ACHN (cell line): ENCODE data around the gene IFNLR1.

Experiments
- DNase-seq: peaks from one replicate; pipeline ENCODE4 v3.0.0-alpha.2; 2015
- in situ Hi-C: cut with HindIII; loops from 2 replicates; pipeline ENCODE4 v1.10.0; 2017; ENCODE audit warnings: low sequenced_read_pairs, low pct_ligation_motif_present, low pct_unique_long_range_greater_than_20kb

The IFNLR1 gene

DNA sequence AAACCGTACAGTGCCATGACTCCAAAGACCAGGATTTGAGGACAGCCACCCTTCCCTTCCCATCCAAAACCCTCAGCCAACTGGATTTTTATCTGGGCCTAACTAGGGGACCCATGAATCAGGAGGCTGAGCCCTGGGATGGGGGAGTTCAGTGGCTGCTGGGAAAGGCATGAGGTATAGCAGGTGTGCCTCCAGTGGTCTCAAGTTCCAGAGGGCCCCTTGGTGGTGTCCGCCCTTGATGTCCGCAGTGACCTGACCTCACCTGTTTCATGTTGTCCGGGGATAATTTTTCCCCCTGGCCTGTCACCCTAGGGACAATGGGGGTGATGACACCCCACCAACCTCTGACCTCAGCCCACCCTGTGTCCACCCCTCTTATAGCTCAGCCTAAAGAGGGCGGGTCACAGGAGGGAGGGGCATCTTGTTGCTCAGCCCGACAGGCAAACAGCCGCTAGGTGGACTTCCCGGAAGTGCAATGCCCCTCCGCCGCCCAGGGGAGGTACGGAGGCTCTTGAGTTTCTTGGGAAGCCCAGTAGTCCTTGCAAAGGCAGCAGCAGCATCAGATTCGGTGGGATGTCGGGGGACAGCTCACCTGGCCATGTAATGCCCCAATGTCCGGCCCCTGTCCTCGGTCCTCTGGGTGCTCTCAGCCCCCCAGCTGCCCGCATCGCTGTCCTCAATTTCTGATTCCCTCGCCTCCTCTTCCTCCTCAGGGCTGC lies 30.4 kb downstream of the IFNLR1 start:
- no peak for DNase-seq
- in situ Hi-C loops = no loop called here

DNA sequence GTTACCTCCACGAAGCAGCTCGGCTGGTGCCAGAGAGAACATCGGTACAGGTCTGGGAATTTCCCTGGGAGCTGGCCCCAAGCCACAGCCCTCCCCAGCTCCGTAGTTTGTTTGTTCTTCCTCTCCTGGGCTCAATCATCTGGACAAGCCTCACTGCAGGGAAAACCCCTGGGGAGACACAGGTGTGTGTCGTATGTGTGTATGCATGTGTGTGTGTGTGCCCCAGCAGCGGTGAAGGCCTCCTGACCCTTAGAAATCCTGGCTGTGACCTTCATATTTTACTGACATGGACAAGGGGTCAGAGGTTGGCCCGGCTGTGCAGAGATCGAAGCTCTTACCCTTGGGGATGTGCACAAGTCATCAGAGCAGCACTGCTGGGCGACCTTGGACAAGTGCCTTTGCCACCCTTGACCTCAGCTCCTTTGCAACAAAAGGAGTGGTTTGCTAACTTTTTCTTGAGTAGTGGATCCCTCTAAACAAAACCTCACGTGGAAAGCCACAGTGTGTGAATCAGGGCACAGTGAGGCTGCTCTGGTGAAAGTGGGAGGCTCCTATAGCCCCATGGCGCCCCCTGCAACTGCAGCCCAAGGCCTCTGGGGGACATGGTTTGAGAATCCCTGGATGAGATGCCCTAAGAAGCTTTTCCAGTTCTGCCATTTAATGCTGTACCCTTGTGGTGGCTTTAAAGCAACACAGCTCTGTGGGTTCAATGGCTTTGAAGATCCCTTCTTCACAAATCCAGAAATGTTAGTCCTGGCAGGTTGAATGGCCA lies 31.9 kb downstream of the IFNLR1 start:
- in situ Hi-C loops = no loop called here
- peak; percentile 18 for DNase-seq

DNA sequence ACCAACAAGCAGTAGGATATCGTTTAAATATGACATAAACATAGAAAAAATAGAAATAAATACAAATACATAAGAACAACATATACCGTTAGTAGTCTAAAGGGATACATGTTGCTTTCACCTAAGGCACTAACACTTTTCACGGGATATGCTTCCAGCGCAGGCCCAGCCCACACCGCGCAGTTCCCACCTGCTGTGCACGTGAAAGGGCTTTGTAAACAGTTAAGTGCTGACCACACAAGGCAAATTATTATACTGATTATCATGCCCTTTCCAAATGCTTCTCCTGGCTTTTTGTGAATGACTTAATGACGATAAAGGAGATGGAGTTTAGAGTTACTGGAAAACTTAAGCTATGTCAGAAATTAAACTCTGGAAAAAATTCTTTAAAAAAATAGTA lies 32.9 kb downstream of the IFNLR1 start:
- DNase-seq = no peak
- in situ Hi-C loops = no loop called here

DNA sequence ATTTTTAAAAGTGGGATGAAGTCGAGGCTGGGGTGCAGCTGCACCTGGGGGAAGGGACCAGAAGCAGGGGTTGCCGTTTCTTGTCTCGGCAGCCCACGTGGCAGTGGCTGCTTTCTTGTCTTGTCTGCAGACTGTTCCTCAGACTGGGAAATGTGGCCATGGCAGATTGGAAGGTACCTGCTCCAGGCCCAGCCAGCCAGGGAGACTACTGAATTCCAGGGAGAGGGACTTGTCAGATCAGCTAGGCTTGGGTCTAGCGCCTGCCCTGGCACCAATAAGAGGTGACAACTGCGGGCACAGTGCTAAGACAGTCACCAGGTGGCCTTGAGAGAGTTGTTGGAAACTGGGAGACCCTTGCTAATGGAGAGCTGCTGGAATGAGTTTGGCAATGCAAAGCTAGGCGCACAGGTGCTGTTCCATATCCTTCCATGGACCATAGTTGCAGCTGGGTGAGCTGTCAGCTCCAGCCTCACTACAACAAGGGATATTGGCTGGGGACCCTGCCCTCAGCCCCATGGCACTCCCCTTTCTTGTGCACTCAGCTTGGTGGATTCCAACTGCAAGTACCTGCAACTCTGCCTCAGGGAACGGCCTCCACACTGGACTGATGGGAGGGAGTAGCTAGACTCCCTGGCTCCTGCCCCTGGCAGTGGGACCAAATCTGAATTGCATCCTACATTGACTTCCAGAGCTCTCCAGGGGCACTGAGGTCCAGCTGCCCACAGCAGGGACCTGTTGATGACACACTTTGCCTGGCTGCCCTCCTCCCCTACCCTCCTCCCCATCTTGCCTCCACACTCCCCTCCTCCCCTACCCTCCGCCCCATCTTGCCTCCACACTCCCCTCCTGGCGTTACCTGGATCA lies 34.2 kb downstream of the IFNLR1 start:
- DNase-seq = no peak
- in situ Hi-C loops = no loop called here

DNA sequence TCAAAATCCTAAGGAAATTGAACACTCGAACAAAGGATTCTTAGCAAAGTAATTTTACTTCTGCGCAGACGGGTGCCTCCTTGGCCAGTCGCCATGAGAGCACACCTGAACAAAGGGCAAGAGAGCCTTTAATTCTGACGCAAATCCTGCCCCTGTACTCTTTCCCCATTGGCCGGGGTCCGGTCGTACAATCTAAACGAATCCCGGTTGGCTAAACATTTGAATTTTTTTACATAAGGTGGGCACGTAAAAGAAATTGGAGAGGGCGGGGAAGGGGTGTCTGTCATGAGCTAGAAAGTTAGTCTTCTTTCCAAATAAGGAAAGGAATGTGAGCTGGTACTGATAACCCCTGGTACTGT lies 35.9 kb downstream of the IFNLR1 start:
- in situ Hi-C loops = no loop called here
- no peak for DNase-seq

DNA sequence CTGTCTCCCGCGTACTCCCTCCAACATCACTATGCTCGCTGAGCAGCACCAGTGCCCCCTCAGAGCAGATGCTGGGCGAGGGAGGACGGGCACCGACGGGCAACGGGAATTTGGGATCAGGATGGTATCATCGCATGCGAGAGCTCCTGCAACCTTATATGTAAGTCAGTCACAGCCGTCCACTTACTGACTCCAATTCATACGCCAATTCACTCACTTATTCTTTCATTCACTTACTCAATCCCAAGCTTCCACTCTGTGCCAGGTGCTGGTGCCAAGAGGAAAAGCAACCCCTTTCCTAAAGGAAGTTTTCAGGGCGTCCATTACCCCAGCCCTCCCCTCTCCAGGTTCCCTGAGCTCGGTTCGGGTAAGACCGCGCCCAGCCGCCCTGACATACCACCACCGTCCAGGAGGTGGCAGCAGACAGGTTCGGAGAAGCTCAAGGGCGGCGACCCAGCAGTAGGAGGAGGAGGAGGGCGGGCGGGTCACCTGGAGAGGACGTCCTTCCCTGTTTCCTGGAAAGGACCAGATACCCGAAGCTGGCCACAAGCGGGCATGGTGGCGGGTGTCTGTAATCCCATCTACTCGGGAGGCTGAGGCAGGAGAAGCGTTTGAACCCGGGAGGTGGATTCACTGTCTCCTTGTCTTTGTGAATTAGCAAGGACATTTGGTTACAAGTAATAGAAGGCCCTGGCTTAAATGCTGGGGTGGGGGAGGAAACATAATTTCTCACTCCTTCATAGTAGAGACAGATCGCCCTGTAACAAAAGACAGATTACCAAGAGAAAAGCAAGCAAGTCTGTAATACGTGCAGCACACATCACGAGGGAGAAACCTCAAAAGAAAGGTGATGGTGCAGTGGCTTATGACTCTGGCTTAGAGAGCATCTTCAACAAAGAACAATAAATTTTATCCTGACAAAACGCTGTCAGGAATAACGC lies 36.6 kb downstream of the IFNLR1 start:
- in situ Hi-C loops = no loop called here
- DNase-seq = peak; percentile 80

DNA sequence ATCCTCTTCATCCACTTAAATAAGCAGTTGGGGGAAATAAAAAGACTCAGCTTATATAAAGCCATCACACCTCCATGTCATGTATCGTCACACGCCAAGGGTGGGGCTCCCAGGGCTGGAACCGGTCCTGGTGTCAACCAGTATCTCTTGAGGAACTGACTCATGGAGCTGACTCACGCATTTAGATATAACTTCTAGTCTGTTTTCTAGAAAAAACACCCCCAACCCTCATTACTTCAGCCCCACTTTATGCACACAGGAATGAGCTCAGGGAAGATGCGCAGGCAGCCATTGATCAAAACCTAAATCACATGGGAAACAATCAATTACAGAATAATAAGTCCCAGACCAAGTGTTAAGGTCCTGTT lies 37.2 kb downstream of the IFNLR1 start:
- DNase-seq = peak; percentile 57
- in situ Hi-C loops = no loop called here

DNA sequence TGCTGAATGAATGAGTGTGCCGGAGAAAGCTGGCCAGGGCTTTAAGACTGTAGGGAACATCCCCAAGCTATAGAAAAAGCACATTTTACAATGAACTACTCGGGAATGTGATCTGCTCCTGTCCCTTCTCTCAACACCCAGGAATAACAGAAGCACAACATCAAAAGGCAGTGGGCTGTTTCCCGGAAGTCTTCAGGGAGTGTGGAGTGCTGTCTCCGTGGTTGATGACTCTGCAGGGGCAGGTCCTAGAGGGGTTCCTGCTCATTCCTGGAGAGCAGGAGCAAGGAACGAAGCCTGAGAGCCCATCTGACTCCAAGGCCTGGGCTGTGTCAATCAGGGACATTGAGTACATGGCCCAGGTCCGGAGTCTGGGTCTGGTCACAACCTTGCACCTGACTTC lies 39.3 kb downstream of the IFNLR1 start:
- in situ Hi-C loops = no loop called here

DNA sequence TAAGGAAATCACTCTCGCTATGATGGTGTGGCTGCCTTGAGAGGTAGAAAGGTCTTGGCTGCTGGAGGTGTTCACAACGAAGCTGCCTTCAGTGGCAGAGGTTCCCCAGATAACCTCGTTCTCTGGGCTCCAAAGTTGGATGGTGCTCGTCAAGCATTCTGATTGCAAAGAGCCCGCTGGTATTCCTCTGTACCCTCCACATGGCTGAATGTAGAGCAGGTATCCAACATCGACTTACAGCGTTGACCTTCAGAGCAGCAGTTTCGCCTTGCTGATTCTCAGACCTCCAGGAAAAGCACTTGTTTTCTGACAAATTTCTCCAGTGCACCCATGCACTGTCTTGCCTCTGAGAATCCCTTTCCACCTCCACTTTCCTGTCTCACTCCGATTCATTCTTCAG lies 39.9 kb downstream of the IFNLR1 start:
- no peak for DNase-seq
- in situ Hi-C loops = no loop called here

More for the DNA sequence above, 39.3 kb downstream of the IFNLR1 start:
- no peak for DNase-seq

DNA sequence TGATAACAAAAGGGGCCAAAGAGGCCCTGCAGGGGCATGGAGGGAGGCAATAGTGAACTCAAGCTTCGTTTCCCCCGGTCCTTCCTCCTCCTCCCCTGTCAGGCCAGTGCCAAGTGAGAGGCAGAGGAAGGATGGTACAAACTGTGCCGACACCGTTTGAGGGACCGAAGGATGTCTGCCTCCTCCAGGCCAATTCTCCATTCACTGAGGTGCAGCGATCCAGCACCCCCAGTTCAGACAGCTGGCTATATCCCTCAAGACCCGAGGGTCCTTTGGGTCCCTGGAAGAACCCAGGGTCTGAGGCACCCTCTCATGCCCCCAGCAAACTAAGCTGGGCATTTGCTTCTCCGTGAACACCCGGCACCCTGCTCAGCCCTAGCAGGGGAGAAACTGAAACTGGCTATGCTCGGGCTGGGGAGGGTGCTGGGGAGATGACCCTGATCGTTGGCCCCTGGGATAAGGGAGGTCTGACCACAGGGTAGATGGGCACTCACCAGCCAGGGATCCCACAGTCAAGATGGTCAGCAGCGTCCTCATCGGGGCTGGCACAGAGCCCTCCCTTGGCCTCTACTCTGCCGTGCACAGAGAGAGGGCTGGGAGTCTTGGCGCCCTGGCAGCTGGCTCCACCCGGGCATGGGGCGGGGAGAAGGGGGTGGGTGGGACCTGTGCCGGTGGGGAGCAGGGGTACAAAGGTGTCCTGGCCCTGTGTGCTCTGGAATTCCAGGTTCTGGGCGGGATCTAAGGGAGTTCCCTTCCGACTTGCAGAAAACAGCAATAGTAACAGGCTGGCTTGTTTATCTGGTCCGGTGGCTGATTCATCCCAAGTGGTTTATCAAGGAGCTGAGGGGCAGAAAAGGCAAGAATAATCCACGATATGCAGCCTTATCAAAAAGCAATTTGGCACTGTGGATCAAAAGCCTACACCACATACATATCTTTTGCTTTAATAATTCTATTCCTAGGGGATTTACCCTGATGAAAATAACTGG lies 44.2 kb downstream of the IFNLR1 start, which contains the start of gene IL22RA1:
TSS of gene IL22RA1 (minus strand) at position 595 of the 989 bp plus-strand sequence. CDS start at position 537, 58 bp downstream.
- in situ Hi-C loops = no loop called here
- DNase-seq = peak; percentile 35

DNA sequence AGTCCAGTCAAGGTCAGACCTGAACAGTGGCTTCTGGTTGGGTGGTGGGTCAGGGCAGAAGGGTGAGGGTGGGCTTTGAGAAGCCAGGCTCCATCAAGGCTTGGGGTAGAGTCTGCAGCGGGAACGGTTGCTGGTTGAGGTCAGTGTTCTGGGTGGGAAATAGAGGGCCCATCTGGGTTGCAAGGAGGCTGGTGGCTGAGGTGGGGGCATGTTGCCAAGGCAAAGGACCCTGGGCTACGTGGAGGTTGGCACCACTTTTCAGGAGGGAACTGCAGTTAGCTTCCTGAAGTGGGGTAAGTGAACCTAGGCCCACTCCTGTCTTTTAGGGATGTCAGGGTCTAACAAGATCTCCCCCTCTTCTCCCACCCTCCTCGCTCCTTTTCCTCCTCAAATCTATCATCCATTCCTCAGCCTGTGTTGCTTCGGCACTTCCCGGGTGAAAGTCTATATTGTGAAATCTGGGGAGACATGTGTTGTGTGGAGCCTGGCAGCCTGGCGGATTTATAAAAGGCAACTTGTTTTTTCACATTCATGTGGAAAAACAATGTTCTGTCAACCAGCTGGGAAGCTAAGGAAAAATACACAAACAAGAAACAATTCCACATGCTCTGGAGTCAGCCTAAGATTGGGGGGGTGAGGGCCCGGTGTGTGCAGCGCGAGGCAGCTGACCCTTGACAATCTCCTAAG lies 45.6 kb downstream of the IFNLR1 start:
- DNase-seq = no peak
- in situ Hi-C loops = no loop called here

DNA sequence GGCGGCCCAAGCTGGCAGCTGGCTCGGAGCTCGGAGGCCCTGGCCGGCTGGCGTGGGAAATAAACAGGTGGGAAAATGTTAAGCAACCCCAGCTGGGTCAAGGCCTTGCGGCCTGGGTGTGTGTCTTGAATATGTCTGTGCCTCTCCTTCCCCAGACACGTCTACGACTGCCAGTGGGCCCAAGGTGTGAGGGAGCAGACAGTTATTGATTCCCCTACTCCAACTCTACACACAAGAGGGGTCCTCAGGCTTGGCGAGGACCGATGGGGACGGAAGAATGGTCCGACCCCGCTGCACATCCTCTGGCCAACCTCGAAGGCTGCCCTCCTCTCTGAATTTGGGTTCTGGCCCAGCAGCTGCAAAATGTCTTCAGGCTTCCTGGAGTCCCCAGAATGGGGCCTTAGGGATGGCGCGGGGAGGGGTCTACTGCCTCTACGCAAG lies 46.3 kb downstream of the IFNLR1 start:
- in situ Hi-C loops = no loop called here
- no peak for DNase-seq

DNA sequence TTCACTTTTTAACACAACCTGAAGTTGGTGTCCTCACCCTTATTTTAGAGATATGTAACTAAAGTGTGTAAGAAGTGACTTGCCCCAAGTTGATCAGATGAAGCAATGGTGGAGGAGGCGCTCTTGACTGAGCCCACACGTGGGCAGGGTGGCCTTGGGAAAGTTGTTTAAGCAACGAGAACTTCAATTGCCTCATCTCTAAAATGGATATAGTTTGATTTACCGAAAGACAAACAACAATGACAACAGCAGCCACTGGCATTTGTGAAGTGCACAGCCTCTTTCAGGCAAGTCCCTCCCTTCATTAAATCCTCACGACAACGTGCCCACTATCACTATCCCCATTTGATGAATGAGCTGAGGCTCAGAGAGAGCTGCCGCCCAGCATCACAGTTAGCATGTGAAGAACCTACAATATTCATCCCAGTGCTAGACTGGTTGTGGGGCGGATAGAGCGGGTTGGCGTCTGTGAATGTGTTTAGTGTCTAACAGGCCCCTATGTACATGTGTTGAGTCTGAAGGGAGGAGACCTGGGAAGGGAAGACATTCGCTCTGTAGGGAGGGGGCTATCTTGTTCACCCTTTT lies 47.2 kb downstream of the IFNLR1 start:
- in situ Hi-C loops = no loop called here
- DNase-seq = no peak

DNA sequence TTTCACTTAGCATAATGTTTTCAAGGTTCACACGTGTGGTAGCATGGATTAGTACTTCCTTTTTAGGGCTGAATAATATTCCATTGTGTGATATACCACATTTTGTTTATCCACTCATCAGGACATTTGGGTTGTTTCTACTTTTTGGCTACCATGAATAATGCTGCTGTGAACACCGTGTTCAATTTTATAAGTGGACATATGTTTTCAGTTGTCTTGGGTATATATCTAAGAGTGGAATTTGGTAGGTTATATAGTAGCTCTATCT lies 47.9 kb downstream of the IFNLR1 start:
- no peak for DNase-seq
- in situ Hi-C loops = no loop called here

DNA sequence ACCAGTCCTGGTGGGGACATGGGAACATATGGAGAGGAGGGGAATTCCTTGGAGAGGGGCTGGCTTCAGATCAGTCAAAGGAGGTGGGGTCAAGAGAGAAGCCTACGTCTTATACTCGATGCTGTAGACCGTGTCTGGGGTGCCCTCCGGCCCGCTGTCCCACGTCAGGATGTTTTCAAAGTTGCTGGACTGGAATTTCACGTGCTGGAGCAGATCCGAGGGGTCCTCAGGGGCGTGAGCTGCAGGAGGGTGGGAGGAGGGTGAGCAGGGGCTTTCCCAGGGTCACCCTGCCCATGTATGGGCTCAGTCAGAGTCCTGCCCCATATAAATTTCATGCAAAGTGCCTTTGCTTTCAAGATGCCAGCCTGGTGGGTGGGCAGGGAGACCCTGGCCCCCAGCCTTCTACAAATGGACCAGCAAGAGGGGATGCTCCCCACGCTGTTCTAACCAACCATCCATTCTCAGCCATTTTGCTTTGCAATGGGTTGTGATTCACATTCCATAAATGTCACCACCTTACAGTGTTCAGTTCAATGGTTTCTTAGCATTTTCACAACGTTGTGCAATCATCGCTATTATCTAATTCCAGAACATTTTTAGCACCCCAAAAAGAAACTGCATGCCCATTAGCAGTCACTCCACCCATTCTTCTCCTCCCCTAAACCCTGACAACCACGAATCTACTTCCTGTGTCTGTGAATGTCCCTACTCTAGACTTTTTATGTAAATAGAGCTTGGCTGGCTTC lies 48.4 kb downstream of the IFNLR1 start:
- DNase-seq = no peak
- in situ Hi-C loops = no loop called here

DNA sequence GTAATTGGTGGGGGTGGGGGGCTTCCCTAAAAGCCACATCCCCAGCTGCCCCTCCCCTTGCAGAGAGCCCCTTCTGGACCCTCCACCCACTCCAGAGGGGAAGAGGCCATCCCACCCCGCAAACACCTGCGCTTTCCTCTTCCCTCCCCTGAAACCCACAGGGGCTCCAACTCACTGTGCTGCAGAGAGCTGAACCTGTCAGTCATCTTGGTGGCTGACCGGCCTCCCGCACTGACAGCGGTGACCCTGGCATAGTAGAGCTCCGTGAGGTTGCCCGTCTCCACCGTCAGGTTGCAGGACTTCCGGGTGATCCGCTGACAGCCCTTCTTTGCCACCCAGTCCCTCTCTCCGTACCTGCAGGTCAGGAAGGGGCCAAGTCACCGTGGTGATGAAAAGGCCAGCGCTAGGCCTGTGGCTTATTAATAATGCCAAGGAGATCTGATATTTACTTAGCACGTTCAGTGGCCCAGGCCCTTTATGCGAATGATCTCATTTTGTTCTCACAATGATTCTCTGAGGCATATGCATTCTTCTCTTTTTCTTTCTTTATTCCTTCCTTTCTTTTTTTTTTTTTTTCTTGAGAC lies 50.0 kb downstream of the IFNLR1 start:
- in situ Hi-C loops = no loop called here

More for the DNA sequence above, 50.0 kb downstream of the IFNLR1 start:
- DNase-seq = no peak
